A549 (cell line): ENCODE data around the gene GTF3C5. TPM values are rescaled to one million over a fixed set of nuclear protein-coding genes. Genes with fewer than 3 reads are reported as not detected.

ENCODE experiments used
- ATAC-seq, 2 experiments: fragments of 200-7000 bp in 1 of 2; fragments of >200 bp in 1 of 2; cut with Nextera tagmentation in 1 of 2; cut with Tn5 transposase in 1 of 2; 3 replicates each; pipeline versions ENCODE4 v1.8.0 to v1.9.1; 2018 to 2020; ENCODE audit warnings: mild to moderate bottlenecking in 1 of 2, moderate library complexity in 1 of 2
- CTCF ChIA-PET: fragments of 300-600 bp; sonication (Branson Sonifier 250); formaldehyde crosslinking; extraction: SDS; loops from one replicate; lab custom pipeline; 2021; ENCODE audit warnings: antibody characterized with exemption, inconsistent platforms; lab: Yijun Ruan, JAX
- POLR2A ChIA-PET: fragments of 350-600 bp; formaldehyde crosslinking; extraction: SDS; loops from one replicate; lab custom pipeline; 2021; ENCODE audit warnings: antibody characterized with exemption, inconsistent platforms; lab: Yijun Ruan, JAX
- DNase-seq, 2 experiments: peaks; one replicate each; pipeline versions ENCODE4 v3.0.0 to v3.0.0-alpha.2; 2011 to 2016; ENCODE audit warnings: low read depth in 1 of 2, low spot score in 1 of 2
- FAIRE-seq: peaks from 2 replicates; lab custom pipeline; 2011; peaks lifted over from hg19 to GRCh38; lab: Jason Lieb, UNC
- H3K27ac ChIP-seq, 2 experiments: fragments of >200 bp; sonication (Bioruptor Twin); formaldehyde crosslinking; 3 replicates each; pipeline ENCODE4 v1.5.1; 2016 to 2017
- H3K4me1 ChIP-seq: fragments of >200 bp; sonication (Bioruptor Twin); formaldehyde crosslinking; 3 replicates; pipeline ENCODE4 v1.6.1; 2016
- H3K4me2 ChIP-seq: fragments of >200 bp; sonication (Bioruptor Twin); formaldehyde crosslinking; 3 replicates; pipeline ENCODE4 v1.6.1; 2016
- H3K4me3 ChIP-seq: fragments of >200 bp; sonication (Bioruptor Twin); formaldehyde crosslinking; 3 replicates; pipeline ENCODE4 v1.5.1; 2016
- H3K9me3 ChIP-seq: fragments of >200 bp; sonication (Bioruptor Twin); formaldehyde crosslinking; 3 replicates; pipeline ENCODE4 v1.6.1; 2016
- BHLHE40 ChIP-seq: IDR thresholded peaks from 2 replicates; pipeline ENCODE4 v1.6.1; 2012; ENCODE audit warnings: low read depth, low read length, inconsistent platforms
- CEBPB ChIP-seq, 2 experiments: fragments of >200 bp in 1 of 2; sonication (Bioruptor Twin) in 1 of 2; formaldehyde crosslinking in 1 of 2; IDR thresholded peaks; 2 replicates each; pipeline ENCODE4 v1.6.1; 2012 to 2016
- CHD2 ChIP-seq: fragments of 150-350 bp; IDR thresholded peaks from 2 replicates; pipeline ENCODE4 v1.6.1; 2014; ENCODE audit warnings: low read length; ENCODE audit not compliant: partially characterized antibody
- EHF ChIP-seq: fragments of 250-450 bp; sonication (Bioruptor Pico); IDR thresholded peaks from 2 replicates; pipeline ENCODE4 v1.5.0; 2020; ENCODE audit warnings: mild to moderate bottlenecking
- EHMT2 ChIP-seq: fragments of 200-600 bp; sonication (generic); IDR thresholded peaks from 2 replicates; pipeline ENCODE4 v1.6.1; 2016; ENCODE audit warnings: antibody characterized with exemption, low read depth, mild to moderate bottlenecking, moderate library complexity
- ELK1 ChIP-seq: fragments of 150-350 bp; IDR thresholded peaks from 2 replicates; pipeline ENCODE4 v1.6.1; 2014; ENCODE audit warnings: low read depth, mild to moderate bottlenecking, low read length
- ESRRA ChIP-seq: fragments of 150-350 bp; IDR thresholded peaks from 2 replicates; pipeline ENCODE4 v1.6.1; 2014; ENCODE audit warnings: mild to moderate bottlenecking, low read length, borderline replicate concordance
- FOSL2 ChIP-seq, 2 experiments: fragments of 450-650 bp in 1 of 2; fragments of >200 bp in 1 of 2; sonication (Bioruptor Twin) in 1 of 2; formaldehyde crosslinking; IDR thresholded peaks; 2 replicates each; pipeline versions ENCODE4 v1.5.0 to v1.6.1; 2016 to 2020; ENCODE audit warnings: mild to moderate bottlenecking in 1 of 2, moderate library complexity in 1 of 2
- FOXS1 ChIP-seq: fragments of 250-450 bp; sonication (Bioruptor Pico); IDR thresholded peaks from 2 replicates; pipeline ENCODE4 v1.5.0; 2020; ENCODE audit warnings: mild to moderate bottlenecking, moderate library complexity
- GATA3 ChIP-seq: IDR thresholded peaks from 2 replicates; pipeline ENCODE4 v1.6.1; 2012; ENCODE audit warnings: borderline replicate concordance
- HOXA7 ChIP-seq: fragments of 250-450 bp; sonication (Bioruptor Pico); IDR thresholded peaks from 2 replicates; pipeline ENCODE4 v1.5.0; 2020; ENCODE audit warnings: mild to moderate bottlenecking, moderate library complexity
- HOXB5 ChIP-seq: fragments of 250-450 bp; sonication (Bioruptor Pico); IDR thresholded peaks from 2 replicates; pipeline ENCODE4 v1.5.0; 2020; ENCODE audit warnings: mild to moderate bottlenecking, moderate library complexity
- JUN ChIP-seq, 2 experiments: fragments of >200 bp; sonication (Bioruptor Twin); formaldehyde crosslinking; IDR thresholded peaks; 2 replicates in 1 of 2; 3 replicates in 1 of 2; pipeline ENCODE4 v1.6.1; 2016 to 2017
- KDM1A ChIP-seq: fragments of 200-600 bp; sonication (generic); IDR thresholded peaks from 2 replicates; pipeline ENCODE4 v1.6.1; 2016; ENCODE audit warnings: low read depth, mild to moderate bottlenecking
- KDM5A ChIP-seq: fragments of 200-600 bp; sonication (generic); IDR thresholded peaks from 2 replicates; pipeline ENCODE4 v1.6.1; 2016; ENCODE audit warnings: antibody characterized with exemption, mild to moderate bottlenecking
- MAZ ChIP-seq: fragments of 150-350 bp; IDR thresholded peaks from 2 replicates; pipeline ENCODE4 v1.6.1; 2014; ENCODE audit warnings: antibody characterized with exemption, low read depth, low read length, borderline replicate concordance
- MYC ChIP-seq: IDR thresholded peaks from 2 replicates; pipeline ENCODE4 v1.6.1; 2012; ENCODE audit warnings: mild to moderate bottlenecking, inconsistent platforms, low read length, improper control_type of control experiment, borderline replicate concordance
- NPAS2 ChIP-seq: fragments of 250-450 bp; sonication (Bioruptor Pico); IDR thresholded peaks from 2 replicates; pipeline ENCODE4 v1.8.0; 2022; ENCODE audit warnings: mild to moderate bottlenecking, moderate library complexity, borderline replicate concordance
- PBX3 ChIP-seq: IDR thresholded peaks from 2 replicates; pipeline ENCODE4 v1.6.1; 2012
- RCOR1 ChIP-seq: fragments of 150-350 bp; IDR thresholded peaks from 2 replicates; pipeline ENCODE4 v1.6.1; 2014; ENCODE audit warnings: antibody characterized with exemption, low read length, low read depth
- TFCP2L1 ChIP-seq: fragments of 250-450 bp; sonication (Bioruptor Pico); IDR thresholded peaks from 2 replicates; pipeline ENCODE4 v1.5.0; 2021; ENCODE audit warnings: mild to moderate bottlenecking
- TP53 ChIP-seq: fragments of 250-450 bp; sonication (Bioruptor Pico); IDR thresholded peaks from 2 replicates; pipeline ENCODE4 v1.5.0; 2021; ENCODE audit warnings: mild to moderate bottlenecking, moderate library complexity
- ZC3H11A ChIP-seq: fragments of 450-650 bp; IDR thresholded peaks from 2 replicates; pipeline ENCODE4 v1.6.1; 2014; ENCODE audit warnings: antibody characterized with exemption, mild to moderate bottlenecking
- ZFP36 ChIP-seq: fragments of 450-650 bp; IDR thresholded peaks from 2 replicates; pipeline ENCODE4 v1.6.1; 2014; ENCODE audit warnings: borderline replicate concordance; ENCODE audit not compliant: partially characterized antibody
- WGBS: methylation state at CpG from one replicate; pipeline ENCODE4 v1.1.6; 2017; ENCODE audit errors: missing lambda C conversion rate; 5-methylcytosine and 5-hydroxymethylcytosine counted together
- polyA plus RNA-seq, 4 experiments: library from polyadenylated mRNA; depleted of rRNA in 3 of 4; stranded (reverse); fragments of >200 nt; fragmentation: RNase III in 1 of 4; extraction: RNeasy Plus Mini Kit Qiagen cat#74134 plus additional on column Dnase treatment in 1 of 4; gene quantifications; 2 replicates in 3 of 4; 3 replicates in 1 of 4; pipeline ENCODE4 v1.2.3, GENCODE V29; 2011 to 2017
- TF ChIP-seq, protein P1 (sequence below): fragments of 250-450 bp; sonication (Bioruptor Pico); IDR thresholded peaks from 2 replicates; pipeline ENCODE4 v1.5.0; 2020; ENCODE audit warnings: low read depth, mild to moderate bottlenecking, moderate library complexity
- TF ChIP-seq, protein P2 (sequence below): fragments of >200 bp; sonication (Bioruptor Twin); formaldehyde crosslinking; IDR thresholded peaks from 3 replicates; pipeline ENCODE4 v1.6.1; 2016

Gene GTF3C5
- polyA plus RNA-seq, 2 of the 4 experiments (the other 2 are of a cell fraction): 57.2 to 80.3 TPM

DNA sequence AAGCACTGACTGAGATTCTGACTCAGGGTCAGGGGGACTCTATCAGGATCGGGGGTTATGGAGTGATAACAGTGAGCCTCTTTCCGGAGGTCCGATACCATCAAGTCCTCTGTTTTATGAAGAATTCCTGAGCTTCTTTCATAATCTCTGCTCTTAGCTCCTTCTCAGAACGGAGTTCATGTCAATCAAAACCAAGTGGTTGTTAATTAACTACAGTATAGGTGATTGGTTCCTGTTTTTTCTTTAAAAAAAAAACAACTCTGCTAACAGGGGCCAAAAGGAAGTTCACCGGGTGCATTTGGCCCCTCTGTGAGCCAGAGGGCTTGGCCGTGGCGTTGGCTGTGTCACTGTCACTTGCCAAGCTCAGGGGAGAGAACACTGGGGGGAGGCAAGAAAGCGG is 48.3 kb upstream of the GTF3C5 start:
- FAIRE-seq (no peak), ATAC-seq (no peak), DNase-seq (no peak)
- H3K4me1 ChIP-seq: peaks cover 8% of the 10 kb centered on the region; the same call in 1 of the 3 replicates
- H3K9me3 ChIP-seq: no peaks in the 10 kb centered on the region
- ChIA-PET POLR2A (no interaction called here), CTCF (interaction anchor here (1.1 to 6.1 kb wide), 3 partner anchors 10 to 60 kb away, joined by 3 to 34 read pairs (median 5); no protein-coding TSS in a partner anchor)
- WGBS: 70% methylated on average over 8 of the region's 8 CpGs
- TF ChIP-seq MAZ: no peak
- TF ChIP-seq CEBPB (IDR thresholded peaks at IDR 0.05): no peak
- no peak overlapping the region for H3K4me3 ChIP-seq
- no peak overlapping the region for H3K4me2 ChIP-seq
- H3K27ac ChIP-seq: no peak overlapping the region

DNA sequence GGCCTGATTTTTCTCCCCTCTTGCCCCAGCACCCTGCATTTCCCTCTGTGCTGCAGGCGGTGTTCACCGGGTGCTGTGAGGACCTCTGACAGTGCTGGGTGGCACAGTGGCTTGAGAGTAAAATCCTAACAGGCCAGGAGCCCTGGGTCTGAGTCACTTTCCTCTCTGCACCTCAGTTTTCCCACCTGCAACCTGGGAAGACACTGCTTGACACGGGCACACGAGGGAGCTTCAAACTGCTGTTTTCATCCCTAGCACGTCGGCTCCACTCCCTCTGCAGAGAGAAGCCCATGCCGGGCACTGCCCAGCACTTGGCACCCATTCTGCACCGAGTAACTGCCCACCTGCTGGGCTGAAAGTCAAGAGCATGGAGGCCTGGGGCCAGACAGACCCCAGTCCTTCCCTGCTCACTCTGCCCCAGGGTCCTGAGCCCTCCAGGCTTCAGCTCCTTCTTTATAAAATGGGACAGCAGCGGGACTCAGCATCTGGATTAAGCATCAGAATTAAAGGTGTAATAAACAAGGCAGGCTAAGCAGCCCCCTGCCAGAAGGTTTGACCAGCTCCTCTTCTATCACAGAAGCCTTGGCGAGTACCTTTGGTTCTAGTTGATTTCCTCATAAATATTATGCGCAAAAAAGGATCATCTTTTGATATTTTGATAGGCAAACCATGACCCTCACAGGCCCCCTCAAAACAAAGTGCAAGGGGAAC is 47.2 kb upstream of the GTF3C5 start:
- Histone ChIP-seq H3K4me3 (no peak overlapping the region), H3K4me2 (no peak overlapping the region), H3K4me1 (0 out of 3 replicates have a peak, but pooled peaks cover under 1% of the 10 kb centered on the region), H3K9me3 (no peaks in the 10 kb centered on the region), H3K27ac (no peak overlapping the region)
- FAIRE-seq: no peak
- no peak for ATAC-seq
- CTCF ChIA-PET: interaction anchor here (1.8 to 6.1 kb wide), 2 partner anchors 12 to 38 kb away, joined by 4 to 34 read pairs; no protein-coding TSS in a partner anchor
- TF ChIP-seq FOXS1 (CRISPR knock-in tag) (no peak), CEBPB (IDR thresholded peaks at IDR 0.05) (no peak), MYC (no peak), ZC3H11A (no peak), NPAS2 (CRISPR knock-in tag) (no peak), ELK1 (no peak), PBX3 (no peak), ZFP36 (no peak), HOXA7 (CRISPR knock-in tag) (no peak), CHD2 (no peak)
- TF ChIP-seq, protein P1, sequence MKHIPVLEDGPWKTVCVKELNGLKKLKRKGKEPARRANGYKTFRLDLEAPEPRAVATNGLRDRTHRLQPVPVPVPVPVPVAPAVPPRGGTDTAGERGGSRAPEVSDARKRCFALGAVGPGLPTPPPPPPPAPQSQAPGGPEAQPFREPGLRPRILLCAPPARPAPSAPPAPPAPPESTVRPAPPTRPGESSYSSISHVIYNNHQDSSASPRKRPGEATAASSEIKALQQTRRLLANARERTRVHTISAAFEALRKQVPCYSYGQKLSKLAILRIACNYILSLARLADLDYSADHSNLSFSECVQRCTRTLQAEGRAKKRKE (CRISPR knock-in tag): no peak
- no peak for DNase-seq
- POLR2A ChIA-PET: no interaction called here
- 61% methylated on average over 11 of the region's 11 CpGs for WGBS

GRCh38 chr9:132984202-132985070 is 46.4 kb upstream of the GTF3C5 start:
- CTCF ChIA-PET: interaction anchor here (1.2 to 7.3 kb wide), 4 partner anchors 7 to 37 kb away, joined by 3 to 40 read pairs (median 19); partner anchors contain the start of gene GFI1B
- no peaks in the 10 kb centered on the region for H3K9me3 ChIP-seq
- 70% methylated on average over 20 of the region's 20 CpGs for WGBS
- no peak for TF ChIP-seq GATA3
- TF ChIP-seq FOSL2 (IDR thresholded peaks at IDR 0.05): no peak
- TF ChIP-seq FOSL2 (CRISPR knock-in tag; IDR thresholded peaks at IDR 0.05): no peak
- TF ChIP-seq ESRRA: no peak
- no peak for TF ChIP-seq EHF
- no peak for TF ChIP-seq RCOR1
- no peak for TF ChIP-seq ZFP36
- no peak for TF ChIP-seq KDM5A
- TF ChIP-seq JUN (IDR thresholded peaks at IDR 0.05): no peak
- no peak for TF ChIP-seq BHLHE40
- TF ChIP-seq HOXB5: no peak
- TF ChIP-seq KDM1A: no peak
- no peak for TF ChIP-seq TFCP2L1
- no peak for TF ChIP-seq MYC
- TF ChIP-seq, protein P2, sequence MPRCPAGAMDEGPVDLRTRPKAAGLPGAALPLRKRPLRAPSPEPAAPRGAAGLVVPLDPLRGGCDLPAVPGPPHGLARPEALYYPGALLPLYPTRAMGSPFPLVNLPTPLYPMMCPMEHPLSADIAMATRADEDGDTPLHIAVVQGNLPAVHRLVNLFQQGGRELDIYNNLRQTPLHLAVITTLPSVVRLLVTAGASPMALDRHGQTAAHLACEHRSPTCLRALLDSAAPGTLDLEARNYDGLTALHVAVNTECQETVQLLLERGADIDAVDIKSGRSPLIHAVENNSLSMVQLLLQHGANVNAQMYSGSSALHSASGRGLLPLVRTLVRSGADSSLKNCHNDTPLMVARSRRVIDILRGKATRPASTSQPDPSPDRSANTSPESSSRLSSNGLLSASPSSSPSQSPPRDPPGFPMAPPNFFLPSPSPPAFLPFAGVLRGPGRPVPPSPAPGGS: no peak
- TF ChIP-seq EHMT2: no peak
- no peak for TF ChIP-seq TP53 (CRISPR knock-in tag)
- TF ChIP-seq, all 56 proteins: peak for 0
- H3K4me2 ChIP-seq: no peak overlapping the region
- no peak overlapping the region for H3K27ac ChIP-seq
- H3K4me1 ChIP-seq: no peaks in the 10 kb centered on the region
- POLR2A ChIA-PET: no interaction called here
- no peak overlapping the region for H3K4me3 ChIP-seq
- ATAC-seq: no peak
- FAIRE-seq: no peak
- DNase-seq: no peak
